ENCODE measurements around the gene C19orf12.

The C19orf12 gene

GRCh38 chr19:29664753-29665214 lies 50.3 kb downstream of the C19orf12 start:
- DNase-seq (ENCODE audit: low read depth) = no peak

DNA sequence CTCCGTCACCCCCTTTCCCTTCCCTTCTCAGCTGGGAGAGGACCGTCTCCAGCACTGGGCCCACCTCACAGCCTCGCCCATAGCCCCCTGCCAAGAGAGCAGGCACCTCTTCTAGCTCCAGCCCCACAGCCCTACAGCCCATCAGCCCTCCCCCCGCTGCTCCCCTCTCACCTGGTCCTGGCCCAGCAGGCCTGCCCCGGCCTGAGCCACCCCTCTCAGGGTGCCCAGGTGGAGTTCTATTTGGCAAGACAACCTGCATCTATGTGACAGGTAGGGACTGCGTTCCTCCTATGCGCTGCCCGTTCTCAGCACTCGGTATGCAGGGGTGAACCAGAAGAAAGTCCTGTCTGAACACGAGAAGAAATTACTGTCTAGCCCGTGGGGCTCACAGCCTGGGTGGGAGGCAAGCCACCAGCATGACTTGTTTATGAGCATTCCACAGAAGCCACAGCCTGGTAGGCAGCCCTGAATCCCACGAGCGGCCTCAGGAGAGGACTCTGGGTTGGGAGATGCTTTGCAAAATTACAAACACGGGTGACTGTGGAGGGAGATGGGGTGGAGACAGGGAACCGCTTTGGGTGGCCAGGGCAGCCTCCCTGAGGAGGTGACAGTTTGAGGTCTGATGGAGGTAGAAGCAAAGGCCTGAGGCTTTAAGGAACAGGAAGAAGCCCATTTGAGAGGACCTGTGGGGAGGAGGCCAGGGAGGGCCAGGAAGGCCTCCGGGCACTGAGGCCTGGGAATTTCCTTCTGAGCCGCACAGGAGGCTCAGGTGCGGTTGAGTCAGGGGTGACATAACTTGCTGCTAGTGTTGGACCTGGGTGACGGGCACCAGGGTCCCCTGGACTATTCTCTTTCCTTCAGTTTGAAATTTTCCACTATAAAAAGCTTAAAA lies 51.0 kb downstream of the C19orf12 start:
- no peak for DNase-seq (ENCODE audit: low read depth)

GRCh38 chr19:29662604-29663404 lies 52.3 kb downstream of the C19orf12 start:
- DNase-seq (ENCODE audit: low read depth) = no peak

DNA sequence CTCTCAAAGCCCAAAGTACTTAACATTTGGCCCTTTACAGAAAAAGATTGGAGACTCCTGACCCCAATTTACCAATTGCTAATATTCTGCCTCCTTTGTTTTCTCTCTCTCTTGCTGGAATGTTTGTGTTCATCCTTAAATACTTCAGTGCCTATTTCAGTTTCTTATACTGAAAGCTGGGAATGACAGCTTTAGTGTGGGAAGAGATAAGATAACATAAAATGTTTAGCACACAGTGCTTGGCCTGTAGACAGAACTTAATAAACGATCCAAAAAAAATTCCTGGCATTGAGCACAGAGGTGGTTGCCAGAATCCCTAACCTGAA lies 52.8 kb downstream of the C19orf12 start:
- no peak for DNase-seq (ENCODE audit: low read depth)

DNA sequence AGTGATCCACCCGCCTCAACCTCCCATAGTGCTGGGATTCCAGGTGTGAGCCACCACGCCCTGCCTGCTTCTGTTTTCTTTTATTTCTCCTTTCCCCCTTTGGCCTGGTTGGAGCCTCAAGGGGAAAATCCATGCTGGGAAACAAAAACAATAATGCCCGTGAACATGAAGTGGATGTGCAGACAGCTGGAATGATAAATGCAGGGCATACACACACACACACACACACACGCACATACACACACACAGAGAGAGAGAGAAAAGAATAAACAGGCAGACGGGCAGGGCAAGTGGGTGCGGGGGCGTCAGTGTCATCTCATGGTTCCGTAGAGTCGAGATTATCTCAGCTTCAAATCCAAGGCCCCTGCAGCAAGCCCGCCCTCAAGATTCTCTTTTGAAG lies 54.2 kb downstream of the C19orf12 start:
- DNase-seq (ENCODE audit: low read depth) = no peak

GRCh38 chr19:29658221-29658991 lies 56.7 kb downstream of the C19orf12 start:
- DNase-seq (ENCODE audit: low read depth) = no peak

DNA sequence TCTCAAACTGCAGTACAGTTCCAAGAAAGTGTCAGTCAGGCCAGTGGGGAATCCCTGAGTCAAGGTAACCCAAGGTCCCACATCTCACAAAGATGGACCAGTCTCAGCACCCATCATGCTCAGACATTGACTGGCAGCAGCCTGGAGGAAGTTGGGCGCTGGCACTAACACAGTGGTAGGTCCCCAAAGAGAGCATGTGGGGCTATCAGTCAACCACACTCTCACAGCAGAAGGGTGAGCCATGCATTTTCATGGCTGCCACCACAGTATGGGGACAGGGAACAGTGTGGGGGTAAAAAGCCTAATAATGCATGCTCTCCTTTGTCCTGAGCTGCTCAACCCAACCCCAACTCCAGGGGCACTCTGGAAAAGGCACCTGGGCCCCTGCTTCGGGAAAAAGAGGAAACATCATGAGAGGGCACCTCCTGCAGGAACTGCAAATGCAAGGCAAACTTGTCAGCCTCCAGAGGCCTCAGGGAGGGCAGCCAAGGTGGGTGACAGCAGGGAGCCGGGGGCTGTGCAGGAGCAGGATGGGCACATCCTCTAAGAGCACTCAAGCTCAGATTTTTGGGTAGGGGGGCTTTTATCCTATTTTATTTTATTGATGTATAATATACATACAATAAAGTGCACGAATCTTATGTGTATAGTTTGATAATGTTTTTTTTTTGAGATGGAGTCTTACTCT lies 59.3 kb downstream of the C19orf12 start:
- DNase-seq (ENCODE audit: low read depth) = no peak

GRCh38 chr19:29653398-29653797 lies 61.7 kb downstream of the C19orf12 start:
- DNase-seq (ENCODE audit: low read depth) = no peak

DNA sequence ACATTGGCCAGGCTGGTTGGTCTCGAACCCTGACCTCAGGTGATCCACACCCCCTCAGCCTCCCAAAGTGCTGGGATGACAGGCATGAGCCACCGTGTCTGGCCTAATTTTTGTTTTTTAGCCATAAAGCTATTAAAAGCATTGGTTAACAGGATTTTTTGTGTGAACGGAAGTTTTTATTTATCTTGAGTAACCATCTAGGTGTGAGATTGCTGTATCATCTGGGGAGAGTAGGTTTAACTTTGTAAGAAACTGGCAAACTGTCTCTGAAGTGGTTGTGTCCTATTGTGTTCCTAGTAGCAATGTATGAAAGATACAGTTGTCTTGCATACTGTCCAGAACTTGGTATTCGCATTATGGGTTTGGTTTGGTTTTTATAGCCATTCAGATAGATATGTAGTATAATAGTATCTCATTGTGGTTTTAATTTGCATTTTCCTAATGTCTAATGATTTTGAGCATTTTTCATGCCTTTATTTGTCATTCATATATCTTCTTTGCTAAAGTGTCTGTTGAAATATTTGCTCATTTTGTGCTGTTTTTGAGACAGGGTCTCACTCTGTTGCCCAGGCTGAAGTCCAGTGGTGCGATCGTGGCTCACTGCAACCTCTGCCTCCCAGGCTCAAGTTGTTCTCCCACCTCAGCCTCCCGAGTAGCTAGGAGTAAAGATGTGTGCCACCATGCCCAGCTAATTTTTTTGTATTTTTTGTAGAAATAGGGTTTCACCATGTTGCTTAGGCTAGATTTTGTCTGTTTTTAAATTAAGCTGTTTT lies 63.3 kb downstream of the C19orf12 start:
- DNase-seq (ENCODE audit: low read depth) = no peak

- DNase-seq (ENCODE audit: low read depth) = no peak
Measured at GRCh38 chr19:29650772-29651387, 64.2 kb downstream of the C19orf12 start.
